HG03135 (cell line): ENCODE results near the gene FAM118B.

Source experiments
- ATAC-seq: cut with Tn5 transposase; IDR thresholded peaks from one replicate; pipeline ENCODE4 v1.9.1; 2021; ENCODE audit warnings: mild to moderate bottlenecking, moderate library complexity; ENCODE audit not compliant: unreplicated experiment

The FAM118B gene

GRCh38 chr11:126268361-126268707 lies 56.8 kb downstream of the FAM118B start:
- no peak for ATAC-seq

- peak; percentile 99 for ATAC-seq
These were observed 57.4 kb downstream of the FAM118B start, which contains the start of the genes FOXRED1 and SRPRA for GRCh38 chr11:126268708-126269579. TSS of gene FOXRED1 (plus strand) at chr11:126269154. CDS start at chr11:126269207, 53 bp downstream. TSS of gene SRPRA (minus strand) at chr11:126268895. CDS start at chr11:126268804, 91 bp downstream.

- no peak for ATAC-seq
These were observed 65.7 kb downstream of the FAM118B start for GRCh38 chr11:126277322-126277721.

- no peak for ATAC-seq
These were observed 66.2 kb downstream of the FAM118B start for GRCh38 chr11:126277780-126278179.

GRCh38 chr11:126279191-126279590 lies 67.6 kb downstream of the FAM118B start:
- no peak for ATAC-seq

GRCh38 chr11:126280595-126280994 lies 69.0 kb downstream of the FAM118B start:
- no peak for ATAC-seq

- no peak for ATAC-seq
These were observed 69.7 kb downstream of the FAM118B start for GRCh38 chr11:126281245-126281644.

GRCh38 chr11:126281666-126282175 lies 70.1 kb downstream of the FAM118B start:
- no peak for ATAC-seq

- peak; percentile 30 for ATAC-seq
These were observed 70.8 kb downstream of the FAM118B start for GRCh38 chr11:126282361-126282735.

GRCh38 chr11:126282736-126283591 lies 71.4 kb downstream of the FAM118B start, which contains the start of gene TIRAP:
TSS of gene TIRAP (plus strand) at chr11:126283093. CDS start at chr11:126290895, 7,802 bp downstream.
- peak; percentile 56 for ATAC-seq

GRCh38 chr11:126284829-126285228 lies 73.2 kb downstream of the FAM118B start:
- ATAC-seq, result peak; percentile 45

GRCh38 chr11:126288237-126288636 lies 76.7 kb downstream of the FAM118B start:
- no peak for ATAC-seq

- no peak for ATAC-seq
These were observed 79.3 kb downstream of the FAM118B start for GRCh38 chr11:126290887-126291286.

GRCh38 chr11:126293726-126294125 lies 82.1 kb downstream of the FAM118B start:
- no peak for ATAC-seq

- no peak for ATAC-seq
These were observed 85.4 kb downstream of the FAM118B start for GRCh38 chr11:126297004-126297403.

GRCh38 chr11:126303623-126304456 lies 92.3 kb downstream of the FAM118B start, which contains the start of gene DCPS:
TSS of gene DCPS (plus strand) at chr11:126304060. CDS start at chr11:126304081, 21 bp downstream.
- peak; percentile 88 for ATAC-seq

GRCh38 chr11:126304457-126305075 lies 93.0 kb downstream of the FAM118B start:
- ATAC-seq, result no peak

- ATAC-seq, result no peak
These were observed 94.1 kb downstream of the FAM118B start for GRCh38 chr11:126305699-126306098.

- no peak for ATAC-seq
These were observed 96.1 kb downstream of the FAM118B start for GRCh38 chr11:126307706-126308105.

GRCh38 chr11:126308271-126308671 lies 96.7 kb downstream of the FAM118B start:
- ATAC-seq, result no peak
